ENCODE data around the gene GPC5.

Gene GPC5

DNA sequence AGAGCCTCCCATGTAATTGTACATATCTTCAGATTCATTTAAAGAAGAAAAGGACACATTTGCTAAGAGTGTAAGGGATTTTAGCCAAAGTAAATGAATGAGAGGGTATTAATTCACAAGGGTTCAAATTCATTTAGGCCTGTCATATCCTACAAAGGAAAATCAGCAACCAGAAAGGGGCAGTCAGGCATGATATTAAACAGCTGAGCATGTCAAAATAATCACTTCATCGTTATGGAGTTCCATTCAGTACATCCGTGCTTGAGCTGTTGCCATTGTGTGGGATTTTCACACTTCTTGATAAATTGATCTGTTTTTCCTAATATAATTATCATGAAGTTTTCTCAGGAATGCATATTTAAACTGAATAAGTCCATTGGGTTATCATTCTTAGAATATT, 567.1 kb downstream of the GPC5 start:
- no peak for TF ChIP-seq CTCF (IDR thresholded peaks at IDR 0.05; ENCODE audit: low read depth, low read length)
- no peak for DNase-seq (ENCODE audit: low read depth, low spot score)
- H3K4me3 ChIP-seq (ENCODE audit: low read depth, low read length) = no peak overlapping the region
- in situ Hi-C loops (cut with HindIII; ENCODE audit: low sequenced_read_pairs) = no loop called here

DNA sequence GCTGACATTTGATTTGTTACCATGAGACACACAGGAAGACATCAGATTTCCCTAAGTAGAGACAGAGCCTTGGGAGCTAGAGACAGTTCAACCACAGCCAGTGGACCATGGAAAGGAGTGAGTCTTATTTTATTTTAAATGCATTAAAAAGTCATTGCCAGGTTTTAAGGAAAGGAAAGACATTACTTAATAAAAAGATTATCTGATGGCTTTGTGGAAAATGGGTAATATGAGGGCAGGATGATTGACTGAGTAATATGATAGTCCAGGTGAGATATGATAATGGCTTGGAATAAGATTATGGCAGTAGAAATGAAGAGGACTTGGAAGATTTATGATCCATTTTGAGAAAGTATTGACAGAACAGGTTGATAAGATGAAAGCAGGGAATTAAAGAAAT, 580.1 kb downstream of the GPC5 start:
- no peak for DNase-seq (ENCODE audit: low read depth, low spot score)
- H3K4me3 ChIP-seq (ENCODE audit: low read depth, low read length) = no peak overlapping the region
- in situ Hi-C loops (cut with HindIII; ENCODE audit: low sequenced_read_pairs) = no loop called here
- no peak for TF ChIP-seq CTCF (IDR thresholded peaks at IDR 0.05; ENCODE audit: low read depth, low read length)

DNA sequence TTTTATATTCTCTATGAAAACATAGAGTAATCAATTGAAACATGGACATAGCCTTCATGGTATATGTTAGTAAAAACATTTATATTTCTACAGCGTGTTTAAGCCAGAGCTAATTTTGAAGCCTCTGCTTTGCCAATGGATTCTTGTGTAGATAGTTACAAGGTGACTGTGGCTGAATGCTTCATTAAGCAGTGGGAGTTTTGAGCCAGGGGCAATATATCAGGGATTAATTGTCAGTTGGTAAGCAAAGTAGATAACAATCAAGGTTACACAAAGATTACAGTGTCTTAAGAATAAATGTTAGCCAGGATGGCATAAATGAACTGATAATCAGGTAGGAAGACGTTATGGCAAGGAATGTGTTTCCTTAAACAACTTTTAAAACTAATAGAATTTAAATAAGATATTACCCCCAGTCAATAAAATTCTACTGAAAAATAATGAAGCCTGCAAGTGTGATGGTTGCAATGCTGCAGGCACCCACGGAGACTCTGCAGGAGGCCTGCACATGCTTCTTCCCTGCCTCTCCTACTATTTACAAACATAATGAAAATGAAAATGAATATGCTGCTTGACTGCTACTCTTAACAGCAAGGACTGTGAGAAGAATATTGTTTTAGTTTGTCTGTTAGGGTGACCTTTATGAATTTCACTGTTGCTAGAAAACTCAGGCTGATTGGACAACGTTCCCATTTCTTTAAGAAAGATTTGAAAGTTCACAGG, 588.5 kb downstream of the GPC5 start:
- TF ChIP-seq CTCF (IDR thresholded peaks at IDR 0.05; ENCODE audit: low read depth, low read length) = no peak
- in situ Hi-C loops (cut with HindIII; ENCODE audit: low sequenced_read_pairs) = no loop called here
- no peak overlapping the region for H3K4me3 ChIP-seq (ENCODE audit: low read depth, low read length)
- no peak for DNase-seq (ENCODE audit: low read depth, low spot score)

- no peak for DNase-seq (ENCODE audit: low read depth, low spot score)
- TF ChIP-seq CTCF (IDR thresholded peaks at IDR 0.05; ENCODE audit: low read depth, low read length) = no peak
- H3K4me3 ChIP-seq (ENCODE audit: low read depth, low read length) = no peak overlapping the region
- in situ Hi-C loops (cut with HindIII; ENCODE audit: low sequenced_read_pairs) = no loop called here
Measured at GRCh38 chr13:91988331-91988730, 589.9 kb downstream of the GPC5 start.

- in situ Hi-C loops (cut with HindIII; ENCODE audit: low sequenced_read_pairs) = no loop called here
- TF ChIP-seq CTCF (IDR thresholded peaks at IDR 0.05; ENCODE audit: low read depth, low read length) = no peak
- DNase-seq (ENCODE audit: low read depth, low spot score) = no peak
- H3K4me3 ChIP-seq (ENCODE audit: low read depth, low read length) = no peak overlapping the region
Measured at GRCh38 chr13:92012787-92013186, 614.4 kb downstream of the GPC5 start.

DNA sequence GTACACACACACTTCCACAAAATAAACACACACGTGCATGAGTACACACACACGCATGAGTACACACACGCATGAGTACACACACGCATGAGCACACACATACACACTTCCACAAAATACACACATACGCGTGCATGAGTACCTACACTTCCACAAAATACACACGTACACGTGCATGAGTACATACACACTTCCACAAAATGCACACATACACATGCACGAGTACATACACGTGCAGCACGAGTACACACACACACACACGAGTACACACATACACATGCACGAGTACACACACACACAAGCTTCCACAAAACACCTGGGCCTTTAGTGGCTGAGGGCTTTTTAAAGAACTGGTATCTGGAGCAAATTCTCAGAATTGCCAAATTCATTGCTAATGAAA, 619.3 kb downstream of the GPC5 start:
- H3K4me3 ChIP-seq (ENCODE audit: low read depth, low read length) = no peak overlapping the region
- no peak for TF ChIP-seq CTCF (IDR thresholded peaks at IDR 0.05; ENCODE audit: low read depth, low read length)
- no peak for DNase-seq (ENCODE audit: low read depth, low spot score)
- in situ Hi-C loops (cut with HindIII; ENCODE audit: low sequenced_read_pairs) = no loop called here
